A549 (cell line): ENCODE measurements around the gene PARP11.

Experiments
- ESRRA ChIP-seq: fragments of 150-350 bp; IDR thresholded peaks from 2 replicates; pipeline ENCODE4 v1.6.1; 2014; ENCODE audit warnings: mild to moderate bottlenecking, low read length, borderline replicate concordance
- POLR2A ChIP-seq: IDR thresholded peaks from 2 replicates; pipeline ENCODE4 v1.6.1; 2012; ENCODE audit warnings: mild to moderate bottlenecking, low read length
- TF ChIP-seq, protein P1 (sequence below): fragments of >200 bp; sonication (Bioruptor Twin); formaldehyde crosslinking; IDR thresholded peaks from 3 replicates; pipeline ENCODE4 v1.5.1; 2016
- TF ChIP-seq, protein P2 (sequence below): fragments of 450-650 bp; IDR thresholded peaks from 2 replicates; pipeline ENCODE4 v1.6.1; 2014; ENCODE audit warnings: antibody characterized with exemption

DNA sequence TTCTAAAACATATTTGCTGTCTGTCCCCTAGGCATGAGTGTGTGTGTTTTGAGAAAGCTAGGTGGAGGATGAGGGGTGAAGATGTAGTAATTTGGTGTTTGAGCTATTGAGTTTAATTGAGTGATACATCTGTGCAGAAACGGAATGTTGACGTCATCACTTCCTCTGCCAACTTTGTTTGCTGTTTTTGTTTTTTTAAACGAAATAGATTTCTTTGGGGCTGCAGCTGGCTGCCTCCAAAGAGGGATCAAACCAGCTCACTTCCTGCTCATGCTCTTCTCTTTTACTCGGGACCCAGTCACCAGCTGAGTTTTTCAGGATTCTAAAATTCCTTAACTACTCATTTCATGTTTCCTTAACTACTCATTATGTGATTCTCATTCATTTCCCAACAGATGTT, 100.8 kb downstream of the PARP11 start:
- TF ChIP-seq ESRRA (no peak), POLR2A (no peak)
- TF ChIP-seq, protein P1, sequence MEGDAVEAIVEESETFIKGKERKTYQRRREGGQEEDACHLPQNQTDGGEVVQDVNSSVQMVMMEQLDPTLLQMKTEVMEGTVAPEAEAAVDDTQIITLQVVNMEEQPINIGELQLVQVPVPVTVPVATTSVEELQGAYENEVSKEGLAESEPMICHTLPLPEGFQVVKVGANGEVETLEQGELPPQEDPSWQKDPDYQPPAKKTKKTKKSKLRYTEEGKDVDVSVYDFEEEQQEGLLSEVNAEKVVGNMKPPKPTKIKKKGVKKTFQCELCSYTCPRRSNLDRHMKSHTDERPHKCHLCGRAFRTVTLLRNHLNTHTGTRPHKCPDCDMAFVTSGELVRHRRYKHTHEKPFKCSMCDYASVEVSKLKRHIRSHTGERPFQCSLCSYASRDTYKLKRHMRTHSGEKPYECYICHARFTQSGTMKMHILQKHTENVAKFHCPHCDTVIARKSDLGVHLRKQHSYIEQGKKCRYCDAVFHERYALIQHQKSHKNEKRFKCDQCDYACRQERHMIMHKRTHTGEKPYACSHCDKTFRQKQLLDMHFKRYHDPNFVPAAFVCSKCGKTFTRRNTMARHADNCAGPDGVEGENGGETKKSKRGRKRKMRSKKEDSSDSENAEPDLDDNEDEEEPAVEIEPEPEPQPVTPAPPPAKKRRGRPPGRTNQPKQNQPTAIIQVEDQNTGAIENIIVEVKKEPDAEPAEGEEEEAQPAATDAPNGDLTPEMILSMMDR = no peak
- TF ChIP-seq, protein P2, sequence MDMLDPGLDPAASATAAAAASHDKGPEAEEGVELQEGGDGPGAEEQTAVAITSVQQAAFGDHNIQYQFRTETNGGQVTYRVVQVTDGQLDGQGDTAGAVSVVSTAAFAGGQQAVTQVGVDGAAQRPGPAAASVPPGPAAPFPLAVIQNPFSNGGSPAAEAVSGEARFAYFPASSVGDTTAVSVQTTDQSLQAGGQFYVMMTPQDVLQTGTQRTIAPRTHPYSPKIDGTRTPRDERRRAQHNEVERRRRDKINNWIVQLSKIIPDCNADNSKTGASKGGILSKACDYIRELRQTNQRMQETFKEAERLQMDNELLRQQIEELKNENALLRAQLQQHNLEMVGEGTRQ = no peak
